Tibial artery (tissue), 4 donors: ENCODE measurements around the gene TCP11L2.
A peak's percentile ranks its signal among the peaks of the same experiment; 100 is the strongest.

ENCODE experiments used
- DNase-seq, 2 donors: peaks; one replicate each; pipeline ENCODE4 v3.0.0-alpha.2; 2019
- H3K27ac ChIP-seq, 2 donors: fragments of 200-600 bp; sonication (generic) in 1 of 2; 1 replicate in 1 of 2; 2 replicates in 1 of 2; pipeline ENCODE4 v1.5.1; 2018 to 2019; ENCODE audit warnings: mild to moderate bottlenecking in 1 of 2
- H3K27me3 ChIP-seq, 2 donors: fragments of 200-600 bp; sonication (generic) in 1 of 2; one replicate each; pipeline versions ENCODE4 v1.5.1 to v1.6.0; 2016 to 2019
- H3K36me3 ChIP-seq, 3 donors: fragments of 200-600 bp; sonication (generic) in 2 of 3; one replicate each; pipeline ENCODE4 v1.5.1; 2016 to 2019; ENCODE audit warnings: mild to moderate bottlenecking in 2 of 3
- H3K4me1 ChIP-seq, 4 donors: fragments of 200-600 bp; sonication (generic) in 2 of 4; 1 replicate in 3 of 4; 2 replicates in 1 of 4; pipeline ENCODE4 v1.5.1; 2016 to 2019
- H3K4me3 ChIP-seq, 2 donors: fragments of 200-600 bp; sonication (generic) in 1 of 2; 1 replicate in 1 of 2; 2 replicates in 1 of 2; pipeline ENCODE4 v1.5.1; 2018 to 2019; ENCODE audit warnings: mild to moderate bottlenecking in 2 of 2
- H3K9me3 ChIP-seq, 3 donors: fragments of 200-600 bp; sonication (generic) in 1 of 3; one replicate each; pipeline ENCODE4 v1.5.1; 2016 to 2019
- intact Hi-C: fragments of 100-400 bp; cut with DNase I; formaldehyde crosslinking; loops from one replicate; pipeline ENCODE4 v1.15.0; 2023; ENCODE audit warnings: low total_unique reads
- TF ChIP-seq, protein P1 (sequence below), 2 experiments: fragments of 200-600 bp in 1 of 2; fragments of 450-650 bp in 1 of 2; IDR thresholded peaks; one replicate each; pipeline ENCODE4 v1.5.1; 2017 to 2019; ENCODE audit warnings: antibody characterized with exemption in 2 of 2, mild to moderate bottlenecking in 1 of 2, moderate library complexity in 1 of 2

TCP11L2 gene

DNA sequence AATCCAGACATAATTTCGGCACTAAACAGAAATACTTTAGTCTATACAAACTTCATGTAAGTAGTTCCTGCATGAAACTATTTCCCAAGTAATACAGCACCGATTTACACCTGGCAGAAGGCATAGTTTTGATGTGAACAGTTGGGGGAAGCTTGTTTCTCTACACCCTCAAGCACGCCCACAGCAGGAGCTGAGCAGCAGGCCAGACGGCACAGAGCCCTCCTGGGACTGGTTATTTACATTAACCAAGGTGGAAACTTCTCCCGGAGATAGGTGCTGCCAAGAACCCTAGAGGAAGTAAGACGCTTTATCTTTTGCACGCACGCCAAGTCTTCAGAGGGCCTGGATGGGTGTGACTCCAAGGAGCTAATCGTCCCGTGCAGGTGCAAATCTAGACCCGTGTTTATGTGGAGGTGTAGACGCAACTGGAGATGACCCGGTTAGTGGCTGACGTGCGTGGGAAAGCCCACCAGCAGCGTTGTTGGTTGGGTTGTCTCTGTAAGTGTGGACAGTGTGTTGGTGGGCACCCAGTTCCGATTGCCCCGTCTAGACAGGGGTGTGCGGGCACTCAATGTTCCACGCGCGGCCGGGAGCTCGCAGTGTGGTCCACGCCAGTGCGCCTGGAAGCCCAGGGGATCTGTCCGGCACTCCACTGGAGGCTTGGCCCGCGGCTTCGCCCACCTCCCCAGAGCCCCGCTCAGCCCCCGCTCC, 767 bp upstream of the TCP11L2 start:
- TF ChIP-seq, protein P1, sequence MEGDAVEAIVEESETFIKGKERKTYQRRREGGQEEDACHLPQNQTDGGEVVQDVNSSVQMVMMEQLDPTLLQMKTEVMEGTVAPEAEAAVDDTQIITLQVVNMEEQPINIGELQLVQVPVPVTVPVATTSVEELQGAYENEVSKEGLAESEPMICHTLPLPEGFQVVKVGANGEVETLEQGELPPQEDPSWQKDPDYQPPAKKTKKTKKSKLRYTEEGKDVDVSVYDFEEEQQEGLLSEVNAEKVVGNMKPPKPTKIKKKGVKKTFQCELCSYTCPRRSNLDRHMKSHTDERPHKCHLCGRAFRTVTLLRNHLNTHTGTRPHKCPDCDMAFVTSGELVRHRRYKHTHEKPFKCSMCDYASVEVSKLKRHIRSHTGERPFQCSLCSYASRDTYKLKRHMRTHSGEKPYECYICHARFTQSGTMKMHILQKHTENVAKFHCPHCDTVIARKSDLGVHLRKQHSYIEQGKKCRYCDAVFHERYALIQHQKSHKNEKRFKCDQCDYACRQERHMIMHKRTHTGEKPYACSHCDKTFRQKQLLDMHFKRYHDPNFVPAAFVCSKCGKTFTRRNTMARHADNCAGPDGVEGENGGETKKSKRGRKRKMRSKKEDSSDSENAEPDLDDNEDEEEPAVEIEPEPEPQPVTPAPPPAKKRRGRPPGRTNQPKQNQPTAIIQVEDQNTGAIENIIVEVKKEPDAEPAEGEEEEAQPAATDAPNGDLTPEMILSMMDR (IDR thresholded peaks at IDR 0.05) = no peak
- intact Hi-C loops = loop anchor here (2.0 to 10.0 kb wide), 2 partner anchors 53 to 55 kb away; partner anchors contain the start of gene POLR3B
- H3K27ac ChIP-seq = peak overlapping the region; percentile 88 to 97
- H3K4me3 ChIP-seq = peak overlapping the region; percentile 81 to 97
- peaks cover 4 to 41% (median 26%) of the 10 kb centered on the region in 4 donors for H3K4me1 ChIP-seq
- no peaks in the 10 kb centered on the region for H3K36me3 ChIP-seq
- peak; percentile 54 to 84 for DNase-seq
- H3K9me3 ChIP-seq = no peaks in the 10 kb centered on the region
- no peaks in the 10 kb centered on the region for H3K27me3 ChIP-seq

DNA sequence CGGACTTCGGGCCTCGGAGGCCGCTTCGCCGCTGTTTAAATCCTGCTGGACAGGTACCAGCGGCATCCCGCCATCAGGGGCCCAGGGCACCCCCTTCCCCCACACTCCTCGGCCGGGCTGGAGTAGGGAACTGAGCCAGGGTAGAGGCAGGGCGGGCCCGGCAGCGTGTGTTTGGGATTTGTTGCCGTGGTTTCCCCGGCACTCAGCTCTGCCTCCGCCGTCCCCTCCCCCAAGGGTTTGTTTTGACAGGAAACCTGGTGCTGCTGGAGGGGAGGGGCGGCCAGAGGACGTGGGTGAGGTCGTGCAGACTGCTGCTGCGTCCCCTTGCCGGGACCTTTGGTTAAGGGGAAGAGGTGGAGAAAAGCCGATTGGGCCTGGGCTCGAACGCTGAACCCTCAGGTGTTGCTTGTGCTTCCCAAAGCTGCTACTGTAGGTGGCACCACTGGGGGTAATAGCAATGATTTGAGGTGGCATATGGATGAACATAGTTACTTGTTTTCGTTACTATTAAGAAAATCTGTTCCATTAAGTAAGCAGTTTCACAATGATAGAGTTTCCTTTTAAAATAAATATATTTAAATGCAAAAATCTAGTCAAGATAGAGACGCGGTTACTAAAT, 778 bp downstream of the TCP11L2 start:
- intact Hi-C loops = loop anchor here (2.0 to 10.0 kb wide), 2 partner anchors 51 to 57 kb away; partner anchors contain the start of gene POLR3B
- Histone ChIP-seq H3K4me1 (peaks cover 4 to 48% (median 30%) of the 10 kb centered on the region in 4 donors), H3K9me3 (no peaks in the 10 kb centered on the region), H3K27me3 (no peaks in the 10 kb centered on the region), H3K27ac (peak overlapping the region; percentile 88 to 97), H3K4me3 (peak overlapping the region; percentile 81 to 97), H3K36me3 (no peaks in the 10 kb centered on the region)
- TF ChIP-seq, protein P1 (IDR thresholded peaks at IDR 0.05) = no peak
- peak; percentile 92 for DNase-seq

DNA sequence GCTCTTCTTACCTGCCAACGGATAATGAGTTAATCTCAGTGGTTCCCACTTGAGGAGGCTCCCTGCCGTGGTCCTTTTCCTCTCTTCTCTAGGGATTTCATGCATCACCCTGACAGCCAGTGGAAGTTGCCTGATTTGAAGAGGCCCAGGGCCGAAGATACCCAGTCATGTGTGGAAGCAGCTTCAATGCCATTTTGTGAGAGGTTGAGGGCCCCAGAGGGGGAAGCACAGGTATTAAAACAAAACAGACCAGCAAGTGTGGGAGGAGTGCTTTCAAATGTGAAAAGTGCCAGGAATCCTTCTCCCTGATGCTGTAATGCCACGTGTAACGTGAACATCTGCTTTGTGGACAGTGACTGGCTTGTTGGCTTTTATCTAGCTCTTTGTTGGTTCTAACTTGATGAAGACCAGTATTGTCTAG, 1.5 kb downstream of the TCP11L2 start:
- DNase-seq = no peak
- H3K36me3 ChIP-seq = no peaks in the 10 kb centered on the region
- H3K4me1 ChIP-seq = peaks cover 4 to 54% (median 30%) of the 10 kb centered on the region in 4 donors
- no peaks in the 10 kb centered on the region for H3K9me3 ChIP-seq
- H3K27ac ChIP-seq = peak overlapping the region; percentile 88 to 97
- TF ChIP-seq, protein P1 (IDR thresholded peaks at IDR 0.05) = no peak
- H3K4me3 ChIP-seq = peak overlapping the region; percentile 81 to 97
- H3K27me3 ChIP-seq = no peaks in the 10 kb centered on the region
- intact Hi-C loops = loop anchor here (10.0 kb wide), 1 partner anchor 51 kb away; the partner anchor contains the start of gene POLR3B

DNA sequence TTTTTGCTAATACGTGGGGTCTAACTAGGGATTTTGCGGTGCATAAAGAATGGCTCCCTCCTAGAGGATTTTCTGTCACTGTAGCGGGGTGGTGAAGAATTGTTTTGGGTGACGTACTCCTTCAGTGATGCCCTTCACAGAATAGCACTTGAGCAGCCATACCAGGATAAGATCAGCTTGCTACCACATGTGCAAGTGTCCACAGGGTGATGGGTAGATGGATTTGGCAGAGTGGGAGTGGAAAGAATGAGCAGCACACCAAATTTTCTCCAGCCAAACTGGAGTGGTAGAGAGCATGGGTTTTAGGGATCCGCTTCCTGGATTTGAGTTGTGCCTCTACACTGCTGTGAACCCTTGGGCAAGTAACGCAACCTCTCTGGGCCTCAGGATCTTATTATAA, 2.3 kb downstream of the TCP11L2 start:
- H3K9me3 ChIP-seq = no peaks in the 10 kb centered on the region
- TF ChIP-seq, protein P1 (IDR thresholded peaks at IDR 0.05) = no peak
- H3K27me3 ChIP-seq = no peaks in the 10 kb centered on the region
- intact Hi-C loops = loop anchor here (10.0 kb wide), 1 partner anchor 50 kb away; the partner anchor contains the start of gene POLR3B
- H3K4me1 ChIP-seq = peaks cover 4 to 59% (median 30%) of the 10 kb centered on the region in 4 donors
- peaks cover 0 to 4% (median 0%) of the 10 kb centered on the region in 3 donors for H3K36me3 ChIP-seq
- no peak overlapping the region for H3K4me3 ChIP-seq
- DNase-seq = no peak
- peak overlapping the region in 1 of 2 donors; percentile 97 for H3K27ac ChIP-seq

DNA sequence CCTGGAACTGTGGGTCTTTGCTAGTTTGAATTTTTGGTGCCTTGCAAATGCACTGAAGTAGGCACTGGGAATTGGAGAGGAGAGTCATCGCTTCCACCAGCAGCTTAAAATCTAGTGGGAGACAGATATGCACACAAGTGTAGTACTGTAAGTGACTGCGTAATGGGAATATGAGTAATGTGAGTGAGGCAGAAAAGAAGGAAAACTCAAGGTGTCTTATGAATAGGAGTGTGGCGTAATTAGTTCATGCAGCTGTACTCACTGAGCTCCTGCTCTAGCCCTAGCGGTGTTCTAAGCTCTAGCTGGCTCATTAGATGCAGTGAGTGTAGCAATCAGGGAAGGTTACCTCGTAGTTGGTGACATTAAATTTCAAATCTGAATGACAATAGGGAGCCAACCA, 2.8 kb downstream of the TCP11L2 start:
- H3K27ac ChIP-seq = no peak overlapping the region
- peaks cover 4 to 60% (median 32%) of the 10 kb centered on the region in 4 donors for H3K4me1 ChIP-seq
- intact Hi-C loops = loop anchor here (10.0 kb wide), 1 partner anchor 49 kb away; the partner anchor contains the start of gene POLR3B
- no peaks in the 10 kb centered on the region for H3K27me3 ChIP-seq
- DNase-seq = no peak
- peaks cover 0 to 4% (median 0%) of the 10 kb centered on the region in 3 donors for H3K36me3 ChIP-seq
- TF ChIP-seq, protein P1 (IDR thresholded peaks at IDR 0.05) = no peak
- no peaks in the 10 kb centered on the region for H3K9me3 ChIP-seq
- no peak overlapping the region for H3K4me3 ChIP-seq
